A549 (cell line): ENCODE measurements around the gene TMEM59.

Experiments used
- CHD2 ChIP-seq: fragments of 150-350 bp; IDR thresholded peaks from 2 replicates; pipeline ENCODE4 v1.6.1; 2014; ENCODE audit warnings: low read length; ENCODE audit not compliant: partially characterized antibody
- EP300 ChIP-seq, 2 experiments: fragments of >200 bp; sonication (Bioruptor Twin); formaldehyde crosslinking; IDR thresholded peaks; 2 replicates in 1 of 2; 3 replicates in 1 of 2; pipeline ENCODE4 v1.6.1; 2016 to 2017
- JUN ChIP-seq, 2 experiments: fragments of >200 bp; sonication (Bioruptor Twin); formaldehyde crosslinking; IDR thresholded peaks; 2 replicates in 1 of 2; 3 replicates in 1 of 2; pipeline ENCODE4 v1.6.1; 2016 to 2017
- NR3C1 ChIP-seq: fragments of >200 bp; sonication (Bioruptor Twin); formaldehyde crosslinking; IDR thresholded peaks from 3 replicates; pipeline ENCODE4 v1.6.1; 2017
- RAD21 ChIP-seq, 2 experiments: fragments of >200 bp in 1 of 2; sonication (Bioruptor Twin) in 1 of 2; formaldehyde crosslinking in 1 of 2; IDR thresholded peaks in 1 of 2; conservative IDR thresholded peaks in 1 of 2; 2 replicates in 1 of 2; 3 replicates in 1 of 2; pipeline ENCODE4 v1.6.1; 2012 to 2018; ENCODE audit warnings: inconsistent platforms in 1 of 2
- SREBF2 ChIP-seq: fragments of 450-650 bp; IDR thresholded peaks from 2 replicates; pipeline ENCODE4 v1.6.1; 2014; ENCODE audit warnings: mild to moderate bottlenecking, moderate library complexity
- TF ChIP-seq, protein P1 (sequence below): fragments of >200 bp; sonication (Bioruptor Twin); formaldehyde crosslinking; IDR thresholded peaks from 3 replicates; pipeline ENCODE4 v1.5.1; 2016
- TF ChIP-seq, protein P2 (sequence below): IDR thresholded peaks from 2 replicates; pipeline ENCODE4 v1.6.1; 2012
- TF ChIP-seq, protein P3 (sequence below): IDR thresholded peaks from 2 replicates; pipeline ENCODE4 v1.6.1; 2012
- TF ChIP-seq, protein P4 (sequence below): fragments of 200-600 bp; sonication (generic); IDR thresholded peaks from 2 replicates; pipeline ENCODE4 v1.6.1; 2016; ENCODE audit warnings: antibody characterized with exemption, mild to moderate bottlenecking, moderate library complexity

GRCh38 chr1:54070171-54070837 is 17.3 kb upstream of the TMEM59 start:
- TF ChIP-seq, protein P1, sequence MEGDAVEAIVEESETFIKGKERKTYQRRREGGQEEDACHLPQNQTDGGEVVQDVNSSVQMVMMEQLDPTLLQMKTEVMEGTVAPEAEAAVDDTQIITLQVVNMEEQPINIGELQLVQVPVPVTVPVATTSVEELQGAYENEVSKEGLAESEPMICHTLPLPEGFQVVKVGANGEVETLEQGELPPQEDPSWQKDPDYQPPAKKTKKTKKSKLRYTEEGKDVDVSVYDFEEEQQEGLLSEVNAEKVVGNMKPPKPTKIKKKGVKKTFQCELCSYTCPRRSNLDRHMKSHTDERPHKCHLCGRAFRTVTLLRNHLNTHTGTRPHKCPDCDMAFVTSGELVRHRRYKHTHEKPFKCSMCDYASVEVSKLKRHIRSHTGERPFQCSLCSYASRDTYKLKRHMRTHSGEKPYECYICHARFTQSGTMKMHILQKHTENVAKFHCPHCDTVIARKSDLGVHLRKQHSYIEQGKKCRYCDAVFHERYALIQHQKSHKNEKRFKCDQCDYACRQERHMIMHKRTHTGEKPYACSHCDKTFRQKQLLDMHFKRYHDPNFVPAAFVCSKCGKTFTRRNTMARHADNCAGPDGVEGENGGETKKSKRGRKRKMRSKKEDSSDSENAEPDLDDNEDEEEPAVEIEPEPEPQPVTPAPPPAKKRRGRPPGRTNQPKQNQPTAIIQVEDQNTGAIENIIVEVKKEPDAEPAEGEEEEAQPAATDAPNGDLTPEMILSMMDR: peak; percentile 90
- TF ChIP-seq, protein P2, sequence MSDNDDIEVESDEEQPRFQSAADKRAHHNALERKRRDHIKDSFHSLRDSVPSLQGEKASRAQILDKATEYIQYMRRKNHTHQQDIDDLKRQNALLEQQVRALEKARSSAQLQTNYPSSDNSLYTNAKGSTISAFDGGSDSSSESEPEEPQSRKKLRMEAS: no peak
- TF ChIP-seq JUN (IDR thresholded peaks at IDR 0.05) (no peak), NR3C1 (no peak), CHD2 (no peak), EP300 (IDR thresholded peaks at IDR 0.05) (no peak), SREBF2 (no peak), RAD21 (conservative IDR thresholded peaks at IDR 0.05 in 1 of 2, IDR thresholded peaks at IDR 0.05 in 1 of 2) (peak; percentile 81 to 84)
- TF ChIP-seq, protein P3, sequence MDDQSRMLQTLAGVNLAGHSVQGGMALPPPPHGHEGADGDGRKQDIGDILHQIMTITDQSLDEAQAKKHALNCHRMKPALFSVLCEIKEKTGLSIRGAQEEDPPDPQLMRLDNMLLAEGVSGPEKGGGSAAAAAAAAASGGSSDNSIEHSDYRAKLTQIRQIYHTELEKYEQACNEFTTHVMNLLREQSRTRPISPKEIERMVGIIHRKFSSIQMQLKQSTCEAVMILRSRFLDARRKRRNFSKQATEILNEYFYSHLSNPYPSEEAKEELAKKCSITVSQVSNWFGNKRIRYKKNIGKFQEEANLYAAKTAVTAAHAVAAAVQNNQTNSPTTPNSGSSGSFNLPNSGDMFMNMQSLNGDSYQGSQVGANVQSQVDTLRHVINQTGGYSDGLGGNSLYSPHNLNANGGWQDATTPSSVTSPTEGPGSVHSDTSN: no peak
- TF ChIP-seq, protein P4, sequence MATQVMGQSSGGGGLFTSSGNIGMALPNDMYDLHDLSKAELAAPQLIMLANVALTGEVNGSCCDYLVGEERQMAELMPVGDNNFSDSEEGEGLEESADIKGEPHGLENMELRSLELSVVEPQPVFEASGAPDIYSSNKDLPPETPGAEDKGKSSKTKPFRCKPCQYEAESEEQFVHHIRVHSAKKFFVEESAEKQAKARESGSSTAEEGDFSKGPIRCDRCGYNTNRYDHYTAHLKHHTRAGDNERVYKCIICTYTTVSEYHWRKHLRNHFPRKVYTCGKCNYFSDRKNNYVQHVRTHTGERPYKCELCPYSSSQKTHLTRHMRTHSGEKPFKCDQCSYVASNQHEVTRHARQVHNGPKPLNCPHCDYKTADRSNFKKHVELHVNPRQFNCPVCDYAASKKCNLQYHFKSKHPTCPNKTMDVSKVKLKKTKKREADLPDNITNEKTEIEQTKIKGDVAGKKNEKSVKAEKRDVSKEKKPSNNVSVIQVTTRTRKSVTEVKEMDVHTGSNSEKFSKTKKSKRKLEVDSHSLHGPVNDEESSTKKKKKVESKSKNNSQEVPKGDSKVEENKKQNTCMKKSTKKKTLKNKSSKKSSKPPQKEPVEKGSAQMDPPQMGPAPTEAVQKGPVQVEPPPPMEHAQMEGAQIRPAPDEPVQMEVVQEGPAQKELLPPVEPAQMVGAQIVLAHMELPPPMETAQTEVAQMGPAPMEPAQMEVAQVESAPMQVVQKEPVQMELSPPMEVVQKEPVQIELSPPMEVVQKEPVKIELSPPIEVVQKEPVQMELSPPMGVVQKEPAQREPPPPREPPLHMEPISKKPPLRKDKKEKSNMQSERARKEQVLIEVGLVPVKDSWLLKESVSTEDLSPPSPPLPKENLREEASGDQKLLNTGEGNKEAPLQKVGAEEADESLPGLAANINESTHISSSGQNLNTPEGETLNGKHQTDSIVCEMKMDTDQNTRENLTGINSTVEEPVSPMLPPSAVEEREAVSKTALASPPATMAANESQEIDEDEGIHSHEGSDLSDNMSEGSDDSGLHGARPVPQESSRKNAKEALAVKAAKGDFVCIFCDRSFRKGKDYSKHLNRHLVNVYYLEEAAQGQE: no peak
